Stimulated activated memory B cell treated with anti-CD40 and anti-IgM and Interleukin-4, amounts not matched to agents 10 μg/mL and 1 μg/mL and 100 μg/mL, for 72 hours (primary cell): ENCODE measurements around the gene ZNF331.
"Not testable (repeated sequence)": the region's sequence is repeated elsewhere in the genome, so short reads cannot be mapped to it uniquely, and the experiment has no call there.

Experiments
- ATAC-seq: fragments of 150-1000 bp; cut with Tn5 transposase; 2 replicates; pipeline ENCODE4 v1.10.0; 2021
- H3K27ac Mint-ChIP-seq: one replicate; pipeline ENCODE4 v1.8.0; 2022; ENCODE audit warnings: mild to moderate bottlenecking, mixed read lengths
- H3K27me3 Mint-ChIP-seq: one replicate; pipeline ENCODE4 v1.8.0; 2022; ENCODE audit warnings: mixed read lengths
- H3K36me3 Mint-ChIP-seq: one replicate; pipeline ENCODE4 v1.8.0; 2022; ENCODE audit warnings: mixed read lengths
- H3K4me1 Mint-ChIP-seq: one replicate; pipeline ENCODE4 v1.8.0; 2022; ENCODE audit warnings: mixed read lengths
- H3K4me3 Mint-ChIP-seq: one replicate; pipeline ENCODE4 v1.8.0; 2022; ENCODE audit warnings: mild to moderate bottlenecking, moderate library complexity, mixed read lengths
- H3K9me3 Mint-ChIP-seq: one replicate; pipeline ENCODE4 v1.8.0; 2022; ENCODE audit warnings: mixed read lengths

The ZNF331 gene

GRCh38 chr19:53537521-53538377 lies at the start of gene ZNF331:
ZNF331 (plus strand) TSS chr19:53538145; CDS start chr19:53569377, 31,232 bp downstream.
- peaks cover 32% of the 10 kb centered on the region for H3K36me3 Mint-ChIP-seq
- no peaks in the 10 kb centered on the region for H3K27me3 Mint-ChIP-seq
- H3K27ac Mint-ChIP-seq: peak within 1 kb of the TSS; percentile 98
- H3K4me1 Mint-ChIP-seq: peaks cover 11% of the 10 kb centered on the region
- H3K4me3 Mint-ChIP-seq: peak within 1 kb of the TSS; percentile 95
- H3K9me3 Mint-ChIP-seq: peaks cover 3% of the 10 kb centered on the region
- ATAC-seq: peak; percentile 89

GRCh38 chr19:53492153-53492552 lies 45.8 kb upstream of the ZNF331 start:
- peaks cover 42% of the 10 kb centered on the region for H3K9me3 Mint-ChIP-seq
- H3K4me3 Mint-ChIP-seq: no peak overlapping the region
- no peaks in the 10 kb centered on the region for H3K4me1 Mint-ChIP-seq
- no peaks in the 10 kb centered on the region for H3K27me3 Mint-ChIP-seq
- peaks cover 72% of the 10 kb centered on the region for H3K36me3 Mint-ChIP-seq
- H3K27ac Mint-ChIP-seq: no peak overlapping the region
- no peak for ATAC-seq

- not testable (repeated sequence) for H3K27ac Mint-ChIP-seq, ATAC-seq, H3K4me1 Mint-ChIP-seq, H3K4me3 Mint-ChIP-seq, H3K27me3 Mint-ChIP-seq
- Mint-ChIP-seq H3K36me3 (peaks cover 25% of the 10 kb centered on the region), H3K9me3 (peaks cover 31% of the 10 kb centered on the region)
These were observed 40.5 kb upstream of the ZNF331 start for GRCh38 chr19:53497311-53498023.

GRCh38 chr19:53498024-53498395 lies 39.9 kb upstream of the ZNF331 start:
- Mint-ChIP-seq H3K36me3 (peaks cover 21% of the 10 kb centered on the region), H3K9me3 (peaks cover 26% of the 10 kb centered on the region)
- H3K4me1 Mint-ChIP-seq, ATAC-seq, H3K27me3 Mint-ChIP-seq, H3K4me3 Mint-ChIP-seq, H3K27ac Mint-ChIP-seq: not testable (repeated sequence)

GRCh38 chr19:53503151-53503550 lies 34.8 kb upstream of the ZNF331 start:
- H3K9me3 Mint-ChIP-seq: peaks cover 16% of the 10 kb centered on the region
- ATAC-seq, H3K4me3 Mint-ChIP-seq, H3K4me1 Mint-ChIP-seq, H3K36me3 Mint-ChIP-seq, H3K27ac Mint-ChIP-seq: not testable (repeated sequence)
- peaks cover 11% of the 10 kb centered on the region for H3K27me3 Mint-ChIP-seq

- not testable (repeated sequence) for ATAC-seq, H3K27ac Mint-ChIP-seq, H3K4me3 Mint-ChIP-seq, H3K36me3 Mint-ChIP-seq, H3K4me1 Mint-ChIP-seq
- Mint-ChIP-seq H3K27me3 (peaks cover 13% of the 10 kb centered on the region), H3K9me3 (peaks cover 12% of the 10 kb centered on the region)
These were observed 34.1 kb upstream of the ZNF331 start for GRCh38 chr19:53503671-53504364.

GRCh38 chr19:53504365-53504703 lies 33.6 kb upstream of the ZNF331 start:
- Mint-ChIP-seq H3K9me3 (peaks cover 10% of the 10 kb centered on the region), H3K27me3 (peaks cover 18% of the 10 kb centered on the region)
- H3K36me3 Mint-ChIP-seq, H3K27ac Mint-ChIP-seq, H3K4me3 Mint-ChIP-seq, H3K4me1 Mint-ChIP-seq, ATAC-seq: not testable (repeated sequence)

GRCh38 chr19:53504885-53505284 lies 33.1 kb upstream of the ZNF331 start:
- Mint-ChIP-seq H3K36me3 (no peaks in the 10 kb centered on the region), H3K27ac (no peak overlapping the region), H3K4me3 (no peak overlapping the region), H3K27me3 (peaks cover 22% of the 10 kb centered on the region), H3K9me3 (peaks cover 11% of the 10 kb centered on the region), H3K4me1 (no peaks in the 10 kb centered on the region)
- ATAC-seq: no peak

GRCh38 chr19:53506728-53507127 lies 31.2 kb upstream of the ZNF331 start:
- no peaks in the 10 kb centered on the region for H3K36me3 Mint-ChIP-seq
- H3K27me3 Mint-ChIP-seq: peaks cover 22% of the 10 kb centered on the region
- H3K27ac Mint-ChIP-seq: no peak overlapping the region
- H3K4me3 Mint-ChIP-seq: no peak overlapping the region
- no peak for ATAC-seq
- H3K4me1 Mint-ChIP-seq: no peaks in the 10 kb centered on the region
- H3K9me3 Mint-ChIP-seq: peaks cover 8% of the 10 kb centered on the region

GRCh38 chr19:53507523-53508442 lies 30.2 kb upstream of the ZNF331 start:
- peaks cover 8% of the 10 kb centered on the region for H3K9me3 Mint-ChIP-seq
- no peak overlapping the region for H3K4me3 Mint-ChIP-seq

GRCh38 chr19:53509443-53509842 lies 28.5 kb upstream of the ZNF331 start:
- Mint-ChIP-seq H3K27ac (no peak overlapping the region), H3K27me3 (peaks cover 22% of the 10 kb centered on the region)
- no peak for ATAC-seq

More at GRCh38 chr19:53507523-53508442, 30.2 kb upstream of the ZNF331 start:
- no peak for ATAC-seq
- no peak overlapping the region for H3K27ac Mint-ChIP-seq
- H3K36me3 Mint-ChIP-seq: no peaks in the 10 kb centered on the region
- H3K4me1 Mint-ChIP-seq: no peaks in the 10 kb centered on the region
- H3K27me3 Mint-ChIP-seq: peaks cover 22% of the 10 kb centered on the region

GRCh38 chr19:53509845-53510244 lies 28.1 kb upstream of the ZNF331 start:
- no peaks in the 10 kb centered on the region for H3K36me3 Mint-ChIP-seq
- no peak for ATAC-seq
- H3K4me3 Mint-ChIP-seq: no peak overlapping the region
- peaks cover 8% of the 10 kb centered on the region for H3K9me3 Mint-ChIP-seq
- H3K27ac Mint-ChIP-seq: no peak overlapping the region
- H3K27me3 Mint-ChIP-seq: peaks cover 22% of the 10 kb centered on the region
- no peaks in the 10 kb centered on the region for H3K4me1 Mint-ChIP-seq

More at GRCh38 chr19:53509443-53509842, 28.5 kb upstream of the ZNF331 start:
- H3K36me3 Mint-ChIP-seq: no peaks in the 10 kb centered on the region
- H3K4me3 Mint-ChIP-seq: no peak overlapping the region
- H3K4me1 Mint-ChIP-seq: no peaks in the 10 kb centered on the region
- peaks cover 8% of the 10 kb centered on the region for H3K9me3 Mint-ChIP-seq

GRCh38 chr19:53511357-53511756 lies 26.6 kb upstream of the ZNF331 start:
- H3K27ac Mint-ChIP-seq: no peak overlapping the region
- H3K27me3 Mint-ChIP-seq: peaks cover 17% of the 10 kb centered on the region
- H3K9me3 Mint-ChIP-seq: peaks cover 6% of the 10 kb centered on the region
- ATAC-seq: no peak
- no peaks in the 10 kb centered on the region for H3K36me3 Mint-ChIP-seq
- H3K4me1 Mint-ChIP-seq: no peaks in the 10 kb centered on the region
- no peak overlapping the region for H3K4me3 Mint-ChIP-seq

- Mint-ChIP-seq H3K4me3 (no peak overlapping the region), H3K27me3 (peaks cover 11% of the 10 kb centered on the region), H3K9me3 (peaks cover 3% of the 10 kb centered on the region), H3K4me1 (no peaks in the 10 kb centered on the region), H3K27ac (no peak overlapping the region), H3K36me3 (no peaks in the 10 kb centered on the region)
- ATAC-seq: peak; percentile 74
These were observed 26.0 kb upstream of the ZNF331 start for GRCh38 chr19:53511933-53512374.
